Smooth muscle cell of the brain vasculature (primary cell): Measurements from ENCODE around the gene CNIH2.
"Not testable (repeated sequence)": the region's sequence is repeated elsewhere in the genome, so short reads cannot be mapped to it uniquely, and the experiment has no call there.

ENCODE experiments used
- DNase-seq: peaks from one replicate; pipeline ENCODE4 v3.0.0-alpha.2; 2012; ENCODE audit warnings: low read depth, low spot score

CNIH2 gene

GRCh38 chr11:66314561-66315497 is 36.9 kb downstream of the CNIH2 start:
- DNase-seq: no peak

- DNase-seq: no peak
Measured at GRCh38 chr11:66315498-66315885, 37.5 kb downstream of the CNIH2 start.

- no peak for DNase-seq
Measured at GRCh38 chr11:66315921-66316811, 38.2 kb downstream of the CNIH2 start.

GRCh38 chr11:66316849-66317251 is 38.9 kb downstream of the CNIH2 start, which contains the start of gene CD248:
Gene CD248, minus strand, starts transcription at chr11:66317044. Its CDS starts 17 bp downstream, at chr11:66317027.
- no peak for DNase-seq

GRCh38 chr11:66317322-66317722 is 39.3 kb downstream of the CNIH2 start:
- no peak for DNase-seq

GRCh38 chr11:66317723-66318599 is 40.0 kb downstream of the CNIH2 start:
- DNase-seq: no peak

GRCh38 chr11:66318600-66318970 is 40.6 kb downstream of the CNIH2 start:
- no peak for DNase-seq

GRCh38 chr11:66320289-66320688 is 42.3 kb downstream of the CNIH2 start:
- not testable (repeated sequence) for DNase-seq

- DNase-seq: not testable (repeated sequence)
Measured at GRCh38 chr11:66320748-66321147, 42.8 kb downstream of the CNIH2 start.

GRCh38 chr11:66321606-66322005 is 43.6 kb downstream of the CNIH2 start:
- DNase-seq: no peak

- DNase-seq: no peak
Measured at GRCh38 chr11:66322732-66323427, 44.9 kb downstream of the CNIH2 start.

GRCh38 chr11:66323684-66324083 is 45.7 kb downstream of the CNIH2 start:
- no peak for DNase-seq

- DNase-seq: no peak
Measured at GRCh38 chr11:66324664-66325063, 46.7 kb downstream of the CNIH2 start.

- DNase-seq: no peak
Measured at GRCh38 chr11:66325263-66325671, 47.3 kb downstream of the CNIH2 start.

GRCh38 chr11:66326261-66327111 is 48.5 kb downstream of the CNIH2 start:
- DNase-seq: no peak

- no peak for DNase-seq
Measured at GRCh38 chr11:66327171-66328030, 49.4 kb downstream of the CNIH2 start.

- no peak for DNase-seq
Measured at GRCh38 chr11:66328031-66328301, 50.0 kb downstream of the CNIH2 start.

- no peak for DNase-seq
Measured at GRCh38 chr11:66328302-66329144, 50.5 kb downstream of the CNIH2 start.
